Measurements from ENCODE around the gene EIF2AK2.
"Not testable (repeated sequence)": the region's sequence is repeated elsewhere in the genome, so short reads cannot be mapped to it uniquely, and the experiment has no call there.

Gene EIF2AK2

DNA sequence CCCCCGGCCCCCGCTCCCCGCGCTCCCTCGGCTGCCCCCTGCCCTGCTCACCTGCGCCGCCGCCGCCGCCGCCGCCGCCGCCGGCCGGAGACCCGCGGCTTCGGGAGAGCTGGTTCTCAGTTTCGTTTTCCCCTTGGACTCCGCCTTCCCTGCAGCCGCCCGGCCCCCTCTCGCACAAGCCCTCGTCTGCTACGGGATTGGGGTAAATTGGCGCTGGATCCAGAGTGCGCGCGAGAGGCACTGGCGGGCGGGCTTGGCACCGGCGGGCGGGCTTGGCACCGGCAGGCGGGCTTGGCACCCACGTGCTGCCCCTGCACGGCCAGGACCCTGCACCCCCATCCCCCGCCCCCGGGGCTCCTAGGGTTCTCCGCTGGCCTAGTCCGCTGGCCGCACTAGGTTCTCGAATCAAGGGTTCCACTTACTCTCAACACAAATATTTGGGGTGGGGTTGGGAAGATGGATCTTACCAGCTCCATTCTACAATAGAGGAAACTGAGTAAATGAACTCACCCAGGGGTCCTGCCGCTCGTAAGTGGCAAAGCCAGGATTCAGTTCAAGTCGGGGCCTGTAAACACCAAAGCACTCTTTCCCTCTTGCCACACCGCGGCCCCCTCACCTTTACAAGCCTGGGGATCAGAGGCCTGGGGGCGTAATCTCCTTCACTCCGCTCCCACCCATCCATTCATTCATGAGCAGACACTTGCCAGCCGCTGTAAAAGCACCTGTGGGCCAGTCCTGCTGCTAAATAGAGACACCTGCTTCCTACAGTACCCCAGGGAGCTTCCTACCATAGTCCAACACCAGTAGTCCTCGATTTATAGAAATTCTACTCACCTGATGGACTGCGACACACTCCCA is at the start of gene EIF2AK2:
Gene EIF2AK2, minus strand, starts transcription at position 124 of the 858 bp plus-strand sequence. CDS start 9,174 bp downstream, outside the sequence.
- peak; percentile 59 to 70 for DNase-seq (ENCODE audit: extremely low read depth in 1 of 2, low read depth in 1 of 2)

DNA sequence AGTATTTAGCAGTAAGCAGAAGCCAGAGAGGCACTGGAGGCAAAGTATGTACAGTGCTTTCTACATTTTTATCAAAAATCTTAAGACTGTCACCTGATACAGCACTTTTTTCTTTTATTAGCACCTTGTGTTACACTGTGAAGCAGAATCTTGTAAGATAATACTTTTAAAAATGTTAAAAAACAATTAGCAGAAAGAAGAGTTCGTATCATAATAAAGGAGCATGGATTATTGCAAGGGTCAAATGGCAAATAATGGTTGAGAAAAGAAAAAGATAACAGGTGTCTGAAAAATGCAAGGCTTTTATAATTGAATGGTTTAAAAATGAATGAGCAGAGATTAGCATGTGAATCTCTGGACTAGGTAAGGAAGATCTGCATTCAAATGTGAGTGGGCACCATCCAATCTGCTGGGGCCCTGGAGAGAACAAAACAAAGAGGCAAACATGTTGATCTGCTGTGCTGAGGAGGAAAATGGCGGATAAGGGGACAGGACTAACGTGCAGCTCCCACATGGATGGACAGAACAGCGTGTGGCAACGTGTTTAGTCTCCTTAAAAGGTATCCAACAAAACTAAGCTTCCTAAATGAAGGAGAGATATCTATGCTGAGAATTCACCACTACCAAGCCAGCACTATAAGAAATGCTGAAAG is 49.0 kb upstream of the EIF2AK2 start:
- DNase-seq (ENCODE audit: extremely low read depth in 1 of 2, low read depth in 1 of 2), result no peak

DNA sequence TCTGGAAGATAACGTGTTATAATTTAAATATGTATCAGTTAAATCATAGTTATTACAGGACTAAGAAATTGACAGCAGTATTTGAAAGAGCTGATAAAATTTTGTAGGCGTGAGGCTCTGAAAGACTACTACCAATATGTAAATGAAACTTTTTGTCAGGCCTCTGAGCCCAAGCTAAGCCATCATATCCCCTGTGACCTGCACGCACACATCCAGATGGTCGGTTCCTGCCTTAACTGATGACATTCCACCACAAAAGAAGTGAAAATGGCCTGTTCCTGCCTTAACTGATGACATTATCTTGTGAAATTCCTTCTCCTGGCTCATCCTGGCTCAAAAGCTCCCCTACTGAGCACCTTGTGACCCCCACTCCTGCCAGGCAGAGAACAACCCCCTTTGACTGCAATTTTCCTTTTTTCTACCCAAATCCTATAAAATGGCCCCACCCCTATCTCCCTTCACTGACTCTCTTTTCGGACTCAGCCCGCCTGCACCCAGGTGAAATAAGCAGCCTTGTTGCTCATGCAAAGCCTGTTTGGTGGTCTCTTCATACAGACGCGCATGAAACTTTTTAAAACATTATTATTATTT is 48.4 kb upstream of the EIF2AK2 start:
- DNase-seq (ENCODE audit: extremely low read depth in 1 of 2, low read depth in 1 of 2), result not testable (repeated sequence)

DNA sequence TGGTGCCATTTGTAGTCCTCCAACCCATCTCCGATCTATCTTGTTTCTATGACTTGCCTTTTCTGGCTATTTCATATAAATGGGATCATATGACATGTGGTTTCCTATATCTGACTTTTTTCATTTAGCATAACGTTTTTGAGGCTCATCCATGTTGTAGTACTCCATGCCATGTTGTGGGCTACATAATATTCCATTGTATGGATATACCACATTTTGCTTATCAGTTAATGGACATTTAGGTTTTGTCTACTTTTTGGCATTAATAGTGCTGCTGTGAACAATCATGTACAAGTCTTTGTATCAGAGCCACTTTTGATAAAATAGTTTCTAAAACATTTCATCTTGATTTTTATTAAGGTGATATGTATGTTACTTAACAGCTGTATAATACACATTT is 46.9 kb upstream of the EIF2AK2 start:
- DNase-seq (ENCODE audit: extremely low read depth in 1 of 2, low read depth in 1 of 2), result no peak

DNA sequence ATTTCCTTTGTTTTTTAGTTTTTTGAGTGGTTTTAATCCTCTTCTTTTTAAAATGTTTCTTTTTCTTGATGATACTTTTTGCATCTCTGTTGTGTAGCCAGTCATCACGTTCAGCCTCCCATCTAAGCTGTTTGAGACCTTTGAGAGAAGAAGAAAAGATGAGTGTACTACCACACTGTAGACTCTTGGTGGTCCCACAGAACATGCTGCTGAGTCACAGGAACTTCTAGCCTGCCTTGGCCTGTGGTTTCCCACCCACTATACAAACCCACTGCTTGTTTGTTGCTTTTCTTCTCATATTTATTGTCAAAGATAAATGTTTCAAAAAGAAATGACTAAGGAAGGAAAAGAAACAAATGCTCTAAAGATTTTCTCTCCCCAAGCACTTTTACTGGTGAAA is 45.0 kb upstream of the EIF2AK2 start:
- peak in 1 of 2 donors; percentile 61 for DNase-seq (ENCODE audit: extremely low read depth in 1 of 2, low read depth in 1 of 2)

DNA sequence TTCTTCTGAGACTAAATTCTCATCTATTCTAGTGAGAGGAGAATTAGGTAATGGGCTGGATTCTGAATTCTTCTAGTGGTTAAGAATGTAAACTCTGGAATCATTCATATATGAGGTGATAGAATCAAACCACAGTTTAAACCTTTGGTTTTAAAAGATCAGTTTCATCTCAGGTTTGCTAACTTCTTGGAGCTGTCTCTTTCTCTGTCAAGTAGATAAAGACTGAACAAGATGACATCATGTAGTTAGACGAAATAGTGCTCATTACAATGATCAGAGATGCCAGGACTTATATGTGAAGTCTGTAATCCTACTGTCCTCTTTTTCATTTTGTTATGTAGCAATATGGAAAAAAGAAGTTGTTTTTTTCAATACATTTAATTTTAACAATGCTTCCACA is 44.4 kb upstream of the EIF2AK2 start:
- no peak for DNase-seq (ENCODE audit: extremely low read depth in 1 of 2, low read depth in 1 of 2)

DNA sequence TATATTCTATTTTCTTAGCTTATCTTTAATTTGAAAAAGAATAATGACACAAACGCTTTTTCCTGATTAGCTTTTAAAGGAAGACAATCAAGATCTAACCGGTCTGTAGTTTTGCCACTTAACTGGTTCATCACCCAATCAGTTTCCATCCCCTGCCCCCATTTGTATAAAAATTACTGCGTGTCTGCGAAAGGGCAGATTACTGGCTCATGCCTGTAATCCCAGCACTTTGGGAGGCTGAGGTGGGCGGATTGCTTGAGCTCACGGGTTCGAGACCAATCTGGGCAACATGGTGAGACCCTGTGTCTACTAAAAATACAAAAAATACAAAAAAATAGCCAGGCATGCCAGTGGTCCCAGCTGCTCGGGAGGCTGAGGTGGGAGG is 41.9 kb upstream of the EIF2AK2 start:
- no peak for DNase-seq (ENCODE audit: extremely low read depth in 1 of 2, low read depth in 1 of 2)

- peak; percentile 74 to 76 for DNase-seq (ENCODE audit: extremely low read depth in 1 of 2, low read depth in 1 of 2)
These were observed 39.8 kb upstream of the EIF2AK2 start, which contains the start of gene CEBPZOS for GRCh38 chr2:37196320-37197195. Gene CEBPZOS, plus strand, starts transcription at chr2:37196496. Its CDS starts 3,209 bp downstream, at chr2:37199705.

DNA sequence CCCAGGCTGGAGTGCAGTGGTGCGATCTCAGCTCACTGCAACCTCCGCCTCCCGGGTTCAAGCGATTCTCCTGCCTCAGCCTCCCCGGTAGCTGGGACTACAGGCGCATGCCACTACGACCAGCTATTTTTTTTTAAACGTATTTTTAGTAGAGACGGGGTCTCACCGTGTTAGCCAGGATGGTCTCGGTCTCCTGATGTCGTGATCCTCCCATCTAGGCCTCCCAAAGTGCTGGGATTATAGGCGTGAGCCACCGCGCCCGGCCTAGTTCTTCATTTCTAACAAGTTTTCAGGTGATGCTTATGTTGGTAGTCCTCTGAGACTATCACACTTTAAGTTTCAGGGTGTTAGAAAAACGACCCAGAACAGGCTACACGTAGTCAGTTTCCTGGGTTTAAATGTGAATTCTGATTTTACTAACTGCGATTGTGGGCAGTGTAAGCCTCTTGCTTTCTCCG is 39.1 kb upstream of the EIF2AK2 start:
- not testable (repeated sequence) for DNase-seq (ENCODE audit: extremely low read depth in 1 of 2, low read depth in 1 of 2)

GRCh38 chr2:37192551-37192950 is 35.8 kb upstream of the EIF2AK2 start:
- DNase-seq (ENCODE audit: extremely low read depth in 1 of 2, low read depth in 1 of 2), result no peak

- DNase-seq (ENCODE audit: extremely low read depth in 1 of 2, low read depth in 1 of 2), result no peak
These were observed 35.0 kb upstream of the EIF2AK2 start for GRCh38 chr2:37191747-37192146.

GRCh38 chr2:37191253-37191652 is 34.5 kb upstream of the EIF2AK2 start:
- DNase-seq (ENCODE audit: extremely low read depth in 1 of 2, low read depth in 1 of 2), result no peak

DNA sequence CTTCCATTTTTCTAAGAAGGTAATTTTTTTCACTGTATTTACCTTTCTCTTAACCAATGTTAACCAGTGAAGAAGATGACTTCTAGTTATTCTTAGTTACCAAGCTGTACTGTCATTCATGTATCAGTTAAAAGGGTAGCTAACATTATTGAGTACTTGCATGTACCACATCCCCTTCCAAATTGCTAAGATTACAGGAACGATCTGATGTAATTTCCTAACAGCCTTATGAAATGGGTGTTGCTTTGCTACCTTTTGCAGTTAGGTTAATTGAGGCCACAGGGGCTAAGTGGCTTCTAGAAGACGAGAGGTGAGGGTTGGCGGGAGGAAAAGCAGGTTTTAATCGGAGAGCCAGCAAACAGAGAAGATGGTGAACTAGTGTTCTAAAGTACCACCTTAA is 33.5 kb upstream of the EIF2AK2 start:
- no peak for DNase-seq (ENCODE audit: extremely low read depth in 1 of 2, low read depth in 1 of 2)

DNA sequence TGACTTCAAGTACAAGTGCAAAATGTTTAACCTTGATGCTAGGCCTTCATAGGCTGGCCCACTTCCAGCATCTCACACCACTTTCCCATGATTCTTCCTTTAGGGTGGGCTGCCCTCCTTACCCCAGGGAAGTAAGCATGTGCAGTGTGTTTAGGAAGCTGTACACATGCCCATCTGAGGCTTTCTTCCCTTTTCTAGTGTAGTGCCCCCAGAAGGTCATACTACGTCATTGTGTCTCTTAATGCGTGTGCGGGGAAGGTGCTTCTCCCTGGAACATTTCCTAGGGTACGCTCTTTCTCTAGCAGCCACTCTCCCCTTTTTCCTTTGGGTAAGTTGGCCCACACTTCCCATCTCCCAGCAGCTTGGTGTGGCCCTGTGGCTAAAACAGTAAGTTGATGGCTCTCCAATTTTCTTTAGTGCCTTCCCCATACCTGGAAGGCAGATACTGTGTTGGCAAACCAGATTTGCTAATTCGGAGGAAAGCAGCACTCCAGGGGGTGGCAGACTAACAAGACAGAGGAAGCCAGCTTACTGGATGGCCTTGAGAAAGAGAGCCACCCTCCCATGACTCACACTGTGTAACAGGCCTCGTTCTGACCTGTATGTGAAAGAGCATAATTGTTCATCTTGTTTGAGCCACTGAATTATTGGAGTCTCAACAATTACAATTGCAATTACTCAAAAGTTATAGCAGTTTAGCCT is 32.8 kb upstream of the EIF2AK2 start:
- DNase-seq (ENCODE audit: extremely low read depth in 1 of 2, low read depth in 1 of 2), result peak in 1 of 2 donors; percentile 12

DNA sequence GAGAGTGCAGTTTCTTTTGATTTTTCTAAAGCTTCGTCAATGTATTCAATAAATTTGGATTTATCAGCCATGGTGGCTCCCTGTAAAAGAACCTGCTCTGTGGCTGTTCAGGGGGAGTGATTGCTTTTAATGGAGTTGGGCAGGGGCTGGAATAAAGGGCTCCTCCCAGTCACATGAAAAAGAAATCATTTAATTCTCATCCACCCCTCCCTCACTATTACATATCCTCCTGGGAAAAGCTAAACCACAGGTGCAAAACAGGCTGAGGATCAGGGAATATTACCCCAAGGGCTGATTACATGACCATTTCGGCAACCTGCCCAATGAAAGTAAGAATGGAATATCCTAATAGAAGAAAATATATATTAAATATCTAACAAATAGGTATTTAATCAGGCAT is 31.8 kb upstream of the EIF2AK2 start, which contains the start of gene SULT6B1:
Gene SULT6B1, minus strand, starts transcription at position 101 of the 400 bp plus-strand sequence. Its CDS starts 30 bp downstream, at position 71.
- no peak for DNase-seq (ENCODE audit: extremely low read depth in 1 of 2, low read depth in 1 of 2)

DNA sequence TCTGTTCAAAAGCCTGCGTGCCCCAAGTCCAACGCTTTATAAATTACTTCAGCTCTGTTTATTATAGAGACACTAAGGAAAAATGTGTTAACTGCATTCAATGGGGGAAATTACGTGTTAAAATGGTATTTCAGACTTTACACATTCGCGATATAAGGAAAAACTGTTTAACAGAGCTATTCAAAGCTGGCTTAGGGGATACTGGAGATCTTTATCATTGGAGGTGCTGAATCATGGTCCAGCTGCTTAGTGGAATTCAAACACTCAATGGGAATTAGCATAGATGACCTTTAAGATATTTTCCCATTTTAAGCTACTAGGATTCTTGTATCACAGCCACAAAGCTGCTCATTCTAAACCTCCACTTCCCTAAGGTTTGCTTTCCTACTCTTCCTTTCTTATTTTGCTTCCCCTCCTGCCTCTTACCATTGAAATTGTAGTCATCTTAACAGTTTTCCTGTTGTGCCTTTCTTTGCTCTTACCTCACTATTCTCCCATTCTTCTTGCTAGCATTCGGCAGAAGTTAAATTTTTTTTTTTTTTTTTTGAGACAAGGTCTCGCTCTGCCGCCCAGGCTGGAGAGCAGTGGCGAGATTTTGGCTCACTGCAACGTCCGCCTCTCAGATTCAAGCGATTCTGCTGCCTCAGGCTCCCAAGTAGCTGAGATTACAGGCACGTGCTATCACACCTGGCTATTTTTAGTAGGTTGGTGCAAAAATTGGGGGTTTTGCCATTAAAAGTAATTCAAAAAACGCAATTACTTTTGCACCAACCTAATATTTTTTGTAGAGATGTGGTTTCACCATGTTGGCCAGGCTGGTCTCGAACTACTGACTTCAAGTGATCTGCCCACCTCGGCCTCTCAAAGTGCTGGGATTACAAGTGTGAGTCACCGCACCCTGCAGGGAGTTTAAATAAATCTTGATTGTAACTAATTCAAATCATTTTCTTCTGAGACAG is 25.2 kb upstream of the EIF2AK2 start:
- DNase-seq (ENCODE audit: extremely low read depth in 1 of 2, low read depth in 1 of 2), result no peak

DNA sequence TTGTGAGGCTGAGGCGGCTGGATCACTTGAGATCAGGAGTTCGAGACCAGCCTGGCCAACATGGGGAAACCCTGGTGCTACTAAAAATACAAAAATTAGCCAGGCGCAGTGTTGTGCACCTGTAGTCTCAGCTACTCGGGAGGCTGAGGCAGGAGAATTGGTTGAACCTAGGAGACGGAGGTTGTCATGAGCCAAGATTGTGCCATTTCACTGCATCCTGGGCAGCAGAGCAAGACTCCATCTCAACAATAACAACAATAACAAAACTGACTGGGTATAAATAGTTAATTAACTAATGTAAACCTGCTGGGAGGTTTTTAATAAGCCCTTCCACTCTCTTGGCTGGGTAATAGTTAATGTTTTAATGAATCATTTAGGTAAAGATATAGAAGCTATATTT is 23.9 kb upstream of the EIF2AK2 start:
- DNase-seq (ENCODE audit: extremely low read depth in 1 of 2, low read depth in 1 of 2), result no peak

GRCh38 chr2:37180006-37180639 is 23.3 kb upstream of the EIF2AK2 start:
- DNase-seq (ENCODE audit: extremely low read depth in 1 of 2, low read depth in 1 of 2), result no peak
